Chondrocyte (in vitro differentiated cells): Measurements from ENCODE around the gene TEX26. TPM values are rescaled to one million over a fixed set of nuclear protein-coding genes. Genes with fewer than 3 reads are reported as not detected.

Experiments used
- DNase-seq: peaks from one replicate; pipeline ENCODE4 v3.0.0; 2021; ENCODE audit warnings: mixed read lengths, low spot score
- H3K27ac Mint-ChIP-seq: one replicate; pipeline ENCODE4 v1.8.0; 2021; ENCODE audit warnings: mild to moderate bottlenecking, moderate library complexity, mixed read lengths; ENCODE audit not compliant: unreplicated experiment
- H3K27me3 Mint-ChIP-seq: 2 replicates; pipeline ENCODE4 v1.8.0; 2021; ENCODE audit warnings: low read depth, mixed read lengths
- H3K36me3 Mint-ChIP-seq: 2 replicates; pipeline ENCODE4 v1.8.0; 2021; ENCODE audit warnings: low read depth, mixed read lengths
- H3K4me1 Mint-ChIP-seq: 2 replicates; pipeline ENCODE4 v1.8.0; 2021; ENCODE audit warnings: low read depth, mild to moderate bottlenecking, mixed read lengths
- H3K4me3 Mint-ChIP-seq: one replicate; pipeline ENCODE4 v1.8.0; 2021; ENCODE audit warnings: mild to moderate bottlenecking, moderate library complexity, mixed read lengths; ENCODE audit not compliant: unreplicated experiment
- H3K9me3 Mint-ChIP-seq: 2 replicates; pipeline ENCODE4 v1.8.0; 2021; ENCODE audit warnings: low read depth, mixed read lengths
- CTCF ChIP-seq: fragments of 200-600 bp; sonication (generic); IDR thresholded peaks from 2 replicates; pipeline ENCODE4 v1.5.0; 2021; ENCODE audit warnings: antibody characterized with exemption, mild to moderate bottlenecking, moderate library complexity
- total RNA-seq: library from RNA; stranded (reverse); gene quantifications from 3 replicates; pipeline ENCODE4 v1.2.1, GENCODE V29; 2021

The TEX26 gene
- total RNA-seq, 1 donor from 2014 or later = not detected

- Mint-ChIP-seq H3K9me3 (no peaks in the 10 kb centered on the region), H3K27me3 (no peaks in the 10 kb centered on the region), H3K4me1 (peaks cover 40% of the 10 kb centered on the region), H3K4me3 (no peak overlapping the region), H3K27ac (no peak overlapping the region), H3K36me3 (no peaks in the 10 kb centered on the region)
- no peak for TF ChIP-seq CTCF
- DNase-seq = no peak
Measured at GRCh38 chr13:30976025-30976424, 43.6 kb downstream of the TEX26 start.

DNA sequence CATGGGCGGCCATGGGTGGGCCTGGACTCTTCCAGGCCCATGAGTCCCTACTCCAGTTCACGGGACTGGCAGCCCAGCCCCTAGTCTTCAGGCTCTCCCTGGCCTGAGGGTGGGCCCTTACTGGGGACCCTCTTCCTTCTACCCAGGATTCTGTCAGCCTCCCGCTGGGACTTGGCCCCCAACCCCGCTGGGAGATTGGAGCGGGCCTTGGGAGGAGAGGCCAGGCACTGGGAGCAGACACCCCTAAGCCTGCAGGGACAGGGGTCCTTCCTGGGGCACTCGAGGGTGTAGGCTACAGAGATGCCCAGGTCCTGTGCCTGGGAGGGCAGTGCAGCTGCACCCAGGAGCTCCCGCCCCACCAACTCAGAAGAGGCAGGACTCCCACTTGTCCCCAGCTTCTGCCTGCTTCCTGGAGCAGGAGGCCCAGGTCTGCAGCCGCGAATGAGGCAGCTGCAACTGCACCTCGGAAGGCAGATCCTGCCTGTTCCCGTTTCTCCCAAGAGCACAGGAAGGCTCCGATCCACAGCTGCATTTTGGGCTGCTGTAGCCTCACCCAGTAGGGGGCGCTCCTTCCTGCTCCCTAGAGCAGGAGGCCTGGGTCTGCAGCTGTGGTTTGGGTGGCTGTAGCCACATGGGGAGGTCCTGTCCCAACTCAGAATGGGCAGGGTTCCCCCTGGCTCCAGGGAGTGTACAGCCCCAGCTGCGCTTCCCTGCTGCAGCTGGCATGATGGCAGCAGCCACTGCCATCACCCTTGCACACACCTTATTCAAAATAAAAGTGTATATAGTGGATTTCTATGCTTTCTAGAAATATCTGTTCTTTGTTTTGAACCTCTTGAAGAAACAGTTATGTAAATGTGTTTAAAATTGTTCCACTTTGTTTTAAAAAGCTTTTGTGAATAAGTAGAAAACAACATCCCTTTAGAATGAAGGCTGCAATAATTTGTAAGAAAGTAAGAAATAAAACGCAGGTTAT, 46.8 kb downstream of the TEX26 start:
- Mint-ChIP-seq H3K27me3 (no peaks in the 10 kb centered on the region), H3K4me1 (peaks cover 24% of the 10 kb centered on the region), H3K9me3 (no peaks in the 10 kb centered on the region), H3K36me3 (no peaks in the 10 kb centered on the region), H3K4me3 (no peak overlapping the region), H3K27ac (no peak overlapping the region)
- DNase-seq = no peak
- TF ChIP-seq CTCF = peak; percentile 78

GRCh38 chr13:30982506-30982905, 50.0 kb downstream of the TEX26 start:
- Mint-ChIP-seq H3K27me3 (no peaks in the 10 kb centered on the region), H3K4me3 (no peak overlapping the region), H3K4me1 (peaks cover 26% of the 10 kb centered on the region), H3K36me3 (no peaks in the 10 kb centered on the region), H3K27ac (no peak overlapping the region), H3K9me3 (no peaks in the 10 kb centered on the region)
- no peak for TF ChIP-seq CTCF
- no peak for DNase-seq

- Mint-ChIP-seq H3K27me3 (no peaks in the 10 kb centered on the region), H3K9me3 (no peaks in the 10 kb centered on the region), H3K4me3 (no peak overlapping the region), H3K4me1 (peaks cover 24% of the 10 kb centered on the region), H3K27ac (no peak overlapping the region), H3K36me3 (no peaks in the 10 kb centered on the region)
- no peak for TF ChIP-seq CTCF
- DNase-seq = no peak
Measured at GRCh38 chr13:30982906-30983305, 50.5 kb downstream of the TEX26 start.

GRCh38 chr13:30983431-30983830, 51.0 kb downstream of the TEX26 start:
- no peak for DNase-seq
- H3K27me3 Mint-ChIP-seq = no peaks in the 10 kb centered on the region
- H3K27ac Mint-ChIP-seq = no peak overlapping the region
- no peak overlapping the region for H3K4me3 Mint-ChIP-seq
- H3K9me3 Mint-ChIP-seq = no peaks in the 10 kb centered on the region
- no peaks in the 10 kb centered on the region for H3K36me3 Mint-ChIP-seq
- TF ChIP-seq CTCF = no peak
- peaks cover 19% of the 10 kb centered on the region for H3K4me1 Mint-ChIP-seq
